Raji (cell line): ENCODE measurements around the gene KRTAP9-6.
"Not testable (repeated sequence)": the region's sequence is repeated elsewhere in the genome, so short reads cannot be mapped to it uniquely, and the experiment has no call there.

Experiments used
- POLR2A ChIP-seq: IDR thresholded peaks from 2 replicates; pipeline ENCODE4 v1.6.1; 2011; ENCODE audit warnings: low read depth, low read length, control low read depth; ENCODE audit not compliant: insufficient read depth

The KRTAP9-6 gene

GRCh38 chr17:41258406-41258805, 6.8 kb upstream of the KRTAP9-6 start:
- TF ChIP-seq POLR2A, result no peak

DNA sequence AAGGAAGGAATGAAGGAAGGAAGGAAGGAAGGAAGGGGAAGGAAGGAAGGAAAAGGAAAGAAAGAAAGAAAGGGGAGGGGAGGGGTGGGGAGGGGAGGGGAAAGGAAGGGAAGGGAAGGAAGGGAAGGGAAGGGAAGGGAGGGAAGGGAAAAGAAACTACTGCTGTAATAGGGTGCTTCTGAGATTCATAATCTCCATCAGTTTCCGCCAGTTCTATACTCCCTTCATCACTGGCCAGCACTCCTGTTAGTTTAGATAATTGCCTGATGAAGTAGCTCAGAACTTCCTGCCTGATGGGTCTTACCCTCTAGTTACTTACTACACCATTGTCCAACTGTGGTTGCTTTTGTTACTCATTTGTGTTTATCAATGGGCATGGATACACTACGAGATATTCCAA, 2.0 kb upstream of the KRTAP9-6 start:
- no peak for TF ChIP-seq POLR2A

- TF ChIP-seq POLR2A, result no peak
Observed at GRCh38 chr17:41264599-41264998, 579 bp upstream of the KRTAP9-6 start.

DNA sequence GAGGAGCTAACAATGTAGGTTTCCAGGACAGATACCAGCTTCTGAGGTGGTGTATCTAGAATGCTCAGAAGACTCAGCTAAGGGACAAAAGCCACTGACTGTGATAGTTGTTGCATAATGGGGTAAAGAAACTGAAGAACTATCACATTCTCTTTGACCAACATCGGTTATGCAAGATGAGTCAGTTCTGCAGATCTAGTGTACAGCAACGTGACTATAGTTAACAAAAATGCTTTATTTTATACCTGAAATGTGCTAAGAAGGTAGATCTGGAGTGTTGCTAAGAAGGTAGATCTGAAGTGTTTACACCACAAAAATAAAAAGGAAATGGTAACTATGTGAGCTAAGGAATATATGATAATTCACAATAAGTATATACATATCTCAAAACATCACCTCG, 2.5 kb downstream of the KRTAP9-6 start:
- TF ChIP-seq POLR2A, result no peak

- no peak for TF ChIP-seq POLR2A
Observed at GRCh38 chr17:41271858-41272257, 6.7 kb downstream of the KRTAP9-6 start.

- not testable (repeated sequence) for TF ChIP-seq POLR2A
Observed at GRCh38 chr17:41275648-41276190, 10.5 kb downstream of the KRTAP9-6 start, which contains the start of gene KRTAP9-7. Gene KRTAP9-7, plus strand, starts transcription at chr17:41275698. Its CDS starts 0 bp downstream, at chr17:41275698.

GRCh38 chr17:41278176-41278955, 13.2 kb downstream of the KRTAP9-6 start:
- no peak for TF ChIP-seq POLR2A

GRCh38 chr17:41284043-41284442, 18.9 kb downstream of the KRTAP9-6 start:
- TF ChIP-seq POLR2A, result no peak

GRCh38 chr17:41284546-41284945, 19.4 kb downstream of the KRTAP9-6 start:
- no peak for TF ChIP-seq POLR2A

DNA sequence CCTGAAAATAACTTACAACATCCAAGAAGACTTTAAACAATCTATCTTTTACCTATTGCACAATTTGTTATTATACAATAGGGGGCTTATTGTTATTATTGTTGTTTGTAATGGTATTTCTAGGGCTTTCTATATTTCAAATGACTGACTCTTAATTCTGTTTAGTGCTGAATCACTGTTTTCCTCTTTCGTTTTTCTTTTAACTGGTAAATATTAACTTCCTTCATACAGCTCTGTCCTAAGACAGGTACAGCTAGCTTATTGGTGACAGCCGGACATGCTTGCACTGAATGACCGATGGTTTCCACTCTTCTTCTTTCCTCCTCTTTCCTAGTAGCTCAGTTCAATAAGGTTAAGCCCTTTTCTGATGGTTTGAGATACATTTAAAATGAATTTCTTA, 21.9 kb downstream of the KRTAP9-6 start:
- TF ChIP-seq POLR2A, result no peak

DNA sequence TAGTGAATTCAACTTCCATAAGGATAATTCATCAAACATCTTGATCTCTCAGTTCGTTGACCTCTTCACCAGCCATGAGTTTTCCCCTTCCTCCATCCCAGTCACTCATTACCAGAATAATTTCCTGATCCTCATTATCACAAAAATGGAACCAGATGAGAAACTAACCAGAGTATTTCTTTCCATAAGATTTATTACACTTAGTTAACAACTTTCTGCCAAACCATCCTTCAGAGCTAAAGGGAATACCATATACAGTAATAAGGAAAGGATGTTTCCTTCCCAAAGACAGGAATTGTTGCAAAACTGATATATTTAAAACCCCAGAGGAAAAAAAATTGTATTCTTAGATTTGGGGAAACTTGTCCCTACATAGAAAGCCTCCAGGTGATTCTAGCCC, 28.8 kb downstream of the KRTAP9-6 start:
- no peak for TF ChIP-seq POLR2A

DNA sequence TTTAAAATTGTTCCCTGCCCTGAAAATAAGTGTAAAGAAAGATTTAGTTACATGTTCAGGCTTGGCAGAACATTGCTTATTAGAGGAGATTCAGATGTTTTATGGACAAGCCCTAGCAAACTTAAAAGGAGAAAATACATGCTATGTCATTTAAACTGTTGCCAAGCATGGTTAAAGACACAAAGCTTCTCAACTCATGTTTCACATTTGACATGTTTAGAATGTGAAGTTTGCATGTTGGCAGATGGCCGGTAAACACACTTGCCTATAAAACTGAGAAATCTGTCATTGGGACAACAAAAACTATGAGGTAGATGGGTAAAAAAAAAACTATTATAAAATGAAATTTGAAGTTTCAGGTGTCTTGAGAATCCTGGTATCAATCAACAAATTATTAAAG, 31.7 kb downstream of the KRTAP9-6 start:
- no peak for TF ChIP-seq POLR2A

DNA sequence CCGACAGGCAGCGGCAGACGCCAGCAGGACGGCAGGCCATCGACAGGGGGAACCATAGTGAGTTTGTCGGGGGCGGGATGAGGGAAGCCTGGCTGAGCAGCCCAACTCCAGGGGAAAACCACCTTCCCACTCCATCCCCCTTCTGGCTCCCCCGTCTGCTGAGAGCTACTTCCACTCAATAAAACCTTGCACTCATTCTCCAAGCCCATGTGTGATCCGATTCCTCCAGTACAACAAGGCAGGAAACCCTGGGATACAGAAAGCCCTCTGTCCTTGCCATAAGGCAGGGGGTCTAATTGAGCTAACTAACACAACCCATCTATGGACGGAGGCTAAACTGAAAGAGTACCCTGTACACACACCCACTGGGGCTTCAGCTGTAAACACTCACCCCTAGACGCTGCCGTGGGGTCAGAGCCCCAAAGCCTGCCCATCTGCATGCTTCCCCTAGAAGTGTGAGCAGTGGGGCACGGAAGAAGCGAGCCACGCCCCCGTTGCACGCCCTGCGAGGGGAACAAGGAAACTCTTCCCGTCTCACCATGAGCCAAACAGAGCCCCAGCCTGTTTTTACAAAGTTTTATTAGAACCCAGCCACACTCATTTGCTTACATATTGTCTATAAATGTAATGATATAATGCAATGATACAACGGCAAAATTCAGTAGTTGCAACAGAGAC, 33.4 kb downstream of the KRTAP9-6 start:
- no peak for TF ChIP-seq POLR2A

DNA sequence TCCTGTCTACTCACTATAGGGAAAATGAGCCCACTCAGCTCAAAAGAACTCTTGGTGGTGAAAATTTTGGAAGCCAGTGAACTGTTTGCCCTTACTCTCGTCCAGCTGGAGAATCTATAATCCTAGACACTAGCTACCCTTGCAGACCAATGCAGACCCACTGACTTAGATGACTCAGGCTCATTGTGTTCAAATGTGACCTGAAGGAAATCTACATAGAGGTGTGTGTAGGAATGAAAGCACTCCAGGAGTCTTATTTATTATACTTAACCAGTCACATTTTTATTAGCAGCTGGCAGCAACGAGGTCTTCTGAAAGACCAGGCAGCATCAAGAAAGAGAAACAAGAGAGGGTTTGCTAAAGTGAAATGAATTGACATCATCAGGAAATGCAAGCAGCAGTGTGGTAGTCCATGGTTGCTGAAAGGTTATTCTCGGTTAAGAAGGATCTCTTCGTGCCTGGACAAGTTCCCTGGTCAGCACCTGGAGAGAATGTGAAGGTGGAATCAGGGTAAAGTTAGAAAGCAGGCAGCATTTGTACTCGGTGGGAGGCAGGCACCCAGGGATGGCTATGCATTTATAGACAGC, 36.1 kb downstream of the KRTAP9-6 start:
- no peak for TF ChIP-seq POLR2A
